CD4-positive, alpha-beta T cell treated with Interleukin-6 at 100 ng/mL for 8 hours (primary cell): ENCODE measurements around the gene CLTA.
"Not testable (repeated sequence)": the region's sequence is repeated elsewhere in the genome, so short reads cannot be mapped to it uniquely, and the experiment has no call there.

Experiments
- DNase-seq: peaks from one replicate; pipeline ENCODE4 v3.0.0-alpha.2; 2020; ENCODE audit warnings: mixed read lengths, low spot score

CLTA gene

GRCh38 chr9:36158917-36159316 is 31.8 kb upstream of the CLTA start:
- no peak for DNase-seq

- not testable (repeated sequence) for DNase-seq
These were observed 31.2 kb upstream of the CLTA start for GRCh38 chr9:36159509-36159908.

GRCh38 chr9:36160126-36160525 is 30.6 kb upstream of the CLTA start:
- not testable (repeated sequence) for DNase-seq

- DNase-seq = no peak
These were observed 29.5 kb upstream of the CLTA start for GRCh38 chr9:36161187-36161586.

GRCh38 chr9:36162211-36162738 is 28.4 kb upstream of the CLTA start:
- DNase-seq = no peak

- DNase-seq = no peak
These were observed 27.5 kb upstream of the CLTA start for GRCh38 chr9:36163049-36163785.

GRCh38 chr9:36163786-36164170 is 26.9 kb upstream of the CLTA start:
- DNase-seq = no peak

GRCh38 chr9:36164372-36164771 is 26.3 kb upstream of the CLTA start:
- DNase-seq = no peak

GRCh38 chr9:36164989-36165388 is 25.7 kb upstream of the CLTA start:
- no peak for DNase-seq

- no peak for DNase-seq
These were observed 24.9 kb upstream of the CLTA start for GRCh38 chr9:36165826-36166167.

GRCh38 chr9:36166168-36166927 is 24.4 kb upstream of the CLTA start:
- DNase-seq = peak; percentile 77

- DNase-seq = no peak
These were observed 21.6 kb upstream of the CLTA start, which contains the start of gene CCIN for GRCh38 chr9:36169166-36169565. Gene CCIN (plus strand): TSS chr9:36169388. CDS start chr9:36169503, 115 bp downstream.

- DNase-seq = no peak
These were observed 21.0 kb upstream of the CLTA start for GRCh38 chr9:36169708-36170107.

GRCh38 chr9:36170531-36170930 is 20.2 kb upstream of the CLTA start:
- no peak for DNase-seq

GRCh38 chr9:36173861-36174260 is 16.9 kb upstream of the CLTA start:
- no peak for DNase-seq

- no peak for DNase-seq
These were observed 16.4 kb upstream of the CLTA start for GRCh38 chr9:36174271-36174670.

GRCh38 chr9:36174731-36175130 is 16.0 kb upstream of the CLTA start:
- DNase-seq = no peak

GRCh38 chr9:36175209-36175608 is 15.5 kb upstream of the CLTA start:
- not testable (repeated sequence) for DNase-seq

- DNase-seq = not testable (repeated sequence)
These were observed 14.2 kb upstream of the CLTA start for GRCh38 chr9:36176496-36176895.

- DNase-seq = no peak
These were observed 13.2 kb upstream of the CLTA start for GRCh38 chr9:36177571-36177970.

- DNase-seq = not testable (repeated sequence)
These were observed 10.5 kb upstream of the CLTA start for GRCh38 chr9:36180243-36180642.

GRCh38 chr9:36187414-36187813 is 3.3 kb upstream of the CLTA start:
- no peak for DNase-seq

GRCh38 chr9:36188212-36188611 is 2.5 kb upstream of the CLTA start:
- no peak for DNase-seq
